ENCODE data around the gene FRYL. TPM values are rescaled to one million over a fixed set of nuclear protein-coding genes. Genes with fewer than 3 reads are reported as not detected.

FRYL gene
- polyA plus RNA-seq, 1 experiment = 28.0 TPM

- ChIA-PET CTCF (interaction anchor here (0.6 to 3.9 kb wide), 2 partner anchors 59 to 200 kb away, joined by 5 to 20 read pairs; no protein-coding TSS in a partner anchor), POLR2A (interaction anchor here (0.7 to 1.9 kb wide), 3 partner anchors 51 to 200 kb away, joined by 5 to 10 read pairs (median 5); no protein-coding TSS in a partner anchor)
Observed at GRCh38 chr4:48778431-48779094, 1.5 kb downstream of the FRYL start.

GRCh38 chr4:48777739-48778138 lies 2.3 kb downstream of the FRYL start:
- no peak overlapping the region for H3K27ac ChIP-seq (ENCODE audit: low read depth, low read length)
- H3K27me3 ChIP-seq (ENCODE audit: control insufficient read depth, insufficient read depth, low read length) = no peaks in the 10 kb centered on the region
- CTCF ChIA-PET = interaction anchor here (3.9 kb wide), 1 partner anchor 199 kb away, joined by 20 read pairs; no protein-coding TSS in a partner anchor
- no peaks in the 10 kb centered on the region for H3K9me3 ChIP-seq (ENCODE audit: control insufficient read depth, insufficient read depth, low read length)
- DNase-seq (ENCODE audit: low read depth, low spot score) = no peak
- TF ChIP-seq, protein P1, sequence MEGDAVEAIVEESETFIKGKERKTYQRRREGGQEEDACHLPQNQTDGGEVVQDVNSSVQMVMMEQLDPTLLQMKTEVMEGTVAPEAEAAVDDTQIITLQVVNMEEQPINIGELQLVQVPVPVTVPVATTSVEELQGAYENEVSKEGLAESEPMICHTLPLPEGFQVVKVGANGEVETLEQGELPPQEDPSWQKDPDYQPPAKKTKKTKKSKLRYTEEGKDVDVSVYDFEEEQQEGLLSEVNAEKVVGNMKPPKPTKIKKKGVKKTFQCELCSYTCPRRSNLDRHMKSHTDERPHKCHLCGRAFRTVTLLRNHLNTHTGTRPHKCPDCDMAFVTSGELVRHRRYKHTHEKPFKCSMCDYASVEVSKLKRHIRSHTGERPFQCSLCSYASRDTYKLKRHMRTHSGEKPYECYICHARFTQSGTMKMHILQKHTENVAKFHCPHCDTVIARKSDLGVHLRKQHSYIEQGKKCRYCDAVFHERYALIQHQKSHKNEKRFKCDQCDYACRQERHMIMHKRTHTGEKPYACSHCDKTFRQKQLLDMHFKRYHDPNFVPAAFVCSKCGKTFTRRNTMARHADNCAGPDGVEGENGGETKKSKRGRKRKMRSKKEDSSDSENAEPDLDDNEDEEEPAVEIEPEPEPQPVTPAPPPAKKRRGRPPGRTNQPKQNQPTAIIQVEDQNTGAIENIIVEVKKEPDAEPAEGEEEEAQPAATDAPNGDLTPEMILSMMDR (IDR thresholded peaks at IDR 0.05; ENCODE audit: low read depth, low read length) = no peak
- peak overlapping the region; percentile 68 for H3K4me3 ChIP-seq (ENCODE audit: low read depth, low read length)
- POLR2A ChIA-PET = no interaction called here

More at GRCh38 chr4:48778431-48779094, 1.5 kb downstream of the FRYL start:
- Histone ChIP-seq H3K27me3 (ENCODE audit: control insufficient read depth, insufficient read depth, low read length) (no peaks in the 10 kb centered on the region), H3K9me3 (ENCODE audit: control insufficient read depth, insufficient read depth, low read length) (no peaks in the 10 kb centered on the region), H3K27ac (ENCODE audit: low read depth, low read length) (peak overlapping the region; percentile 25), H3K4me3 (ENCODE audit: low read depth, low read length) (peak overlapping the region; percentile 68)
- no peak for DNase-seq (ENCODE audit: low read depth, low spot score)
- TF ChIP-seq, protein P1 (IDR thresholded peaks at IDR 0.05; ENCODE audit: low read depth, low read length) = no peak

GRCh38 chr4:48774760-48775710 lies 5.0 kb downstream of the FRYL start:
- TF ChIP-seq, protein P1 (IDR thresholded peaks at IDR 0.05; ENCODE audit: low read depth, low read length) = no peak
- CTCF ChIA-PET = interaction anchor here (1.2 kb wide), 1 partner anchor 196 kb away, joined by 6 read pairs; no protein-coding TSS in a partner anchor
- POLR2A ChIA-PET = interaction anchor here (0.8 kb wide), 1 partner anchor 77 kb away, joined by 3 read pairs; no protein-coding TSS in a partner anchor

DNA sequence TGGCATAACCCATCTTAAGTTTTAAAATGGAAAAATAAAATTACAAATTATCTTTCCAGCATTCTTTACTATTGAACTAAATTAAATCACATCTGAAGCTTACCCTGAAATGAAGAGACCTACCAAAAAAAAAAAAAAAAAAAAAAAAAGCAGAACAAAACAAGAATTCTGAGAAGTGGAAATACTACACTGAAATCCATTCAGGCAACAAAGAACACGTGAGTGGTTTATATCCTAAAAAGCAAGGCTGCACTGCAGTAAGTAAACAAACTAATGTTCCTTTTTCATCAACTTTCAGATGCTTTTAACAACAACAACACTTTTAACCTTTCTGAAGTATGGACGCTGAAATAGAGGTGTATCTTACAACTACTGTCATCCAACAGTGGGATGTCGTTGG lies 7.5 kb downstream of the FRYL start:
- ChIA-PET POLR2A (interaction anchor here (0.6 kb wide), 1 partner anchor 59 kb away, joined by 8 read pairs; no protein-coding TSS in a partner anchor), CTCF (interaction anchor here (1.2 kb wide), 1 partner anchor 194 kb away, joined by 3 read pairs; no protein-coding TSS in a partner anchor)
- DNase-seq (ENCODE audit: low read depth, low spot score) = no peak
- TF ChIP-seq, protein P1 (IDR thresholded peaks at IDR 0.05; ENCODE audit: low read depth, low read length) = no peak
- Histone ChIP-seq H3K9me3 (ENCODE audit: control insufficient read depth, insufficient read depth, low read length) (no peaks in the 10 kb centered on the region), H3K27ac (ENCODE audit: low read depth, low read length) (no peak overlapping the region), H3K4me3 (ENCODE audit: low read depth, low read length) (no peak overlapping the region), H3K27me3 (ENCODE audit: control insufficient read depth, insufficient read depth, low read length) (no peaks in the 10 kb centered on the region)

More at GRCh38 chr4:48774760-48775710, 5.0 kb downstream of the FRYL start:
- Histone ChIP-seq H3K4me3 (ENCODE audit: low read depth, low read length) (no peak overlapping the region), H3K27ac (ENCODE audit: low read depth, low read length) (no peak overlapping the region), H3K27me3 (ENCODE audit: control insufficient read depth, insufficient read depth, low read length) (no peaks in the 10 kb centered on the region), H3K9me3 (ENCODE audit: control insufficient read depth, insufficient read depth, low read length) (no peaks in the 10 kb centered on the region)
- no peak for DNase-seq (ENCODE audit: low read depth, low spot score)
